OCI-LY3 (cell line): ENCODE measurements around the gene PLD3.
"Not testable (repeated sequence)": the region's sequence is repeated elsewhere in the genome, so short reads cannot be mapped to it uniquely, and the experiment has no call there.

Experiments used
- H2AFZ ChIP-seq: fragments of 200-600, 300-600 bp; shearing (Covaris generic); 2 replicates; pipeline ENCODE4 v1.6.0; 2014; ENCODE audit warnings: antibody characterized with exemption, low read depth, low read length
- H3K27ac ChIP-seq: fragments of 200-600, 300-600 bp; sonication (generic); 2 replicates; pipeline ENCODE4 v1.5.1; 2014; ENCODE audit warnings: mild to moderate bottlenecking, low read length, moderate library complexity, mixed read lengths
- H3K27me3 ChIP-seq: fragments of 200-600, 300-600 bp; sonication (generic); 2 replicates; pipeline ENCODE4 v1.6.1; 2014; ENCODE audit warnings: low read depth, low read length, mixed read lengths
- H3K36me3 ChIP-seq: fragments of 200-600, 300-600 bp; sonication (generic); replicated peaks from 2 replicates; pipeline ENCODE3; 2014; ENCODE audit warnings: low read depth, low read length, mixed read lengths
- H3K4me1 ChIP-seq: fragments of 300-600, 200-600 bp; sonication (generic); 2 replicates; pipeline ENCODE4 v1.6.1; 2014; ENCODE audit warnings: low read length, mixed read lengths
- H3K4me2 ChIP-seq: fragments of 200-600, 300-600 bp; sonication (generic); 2 replicates; pipeline ENCODE4 v1.6.1; 2014; ENCODE audit warnings: low read length, mixed read lengths
- H3K4me3 ChIP-seq: fragments of 300-600, 200-600 bp; sonication (generic); 2 replicates; pipeline ENCODE4 v1.5.1; 2014; ENCODE audit warnings: antibody characterized with exemption, mild to moderate bottlenecking, low read length, moderate library complexity
- H3K79me2 ChIP-seq: fragments of 300-600, 200-600 bp; shearing (Covaris generic); 2 replicates; pipeline ENCODE4 v1.6.1; 2014; ENCODE audit warnings: mild to moderate bottlenecking, low read length, mixed read lengths
- H3K9ac ChIP-seq: fragments of 300-600, 200-600 bp; shearing (Covaris generic); 2 replicates; pipeline ENCODE4 v1.6.0; 2014; ENCODE audit warnings: mild to moderate bottlenecking, low read length, moderate library complexity
- H3K9me3 ChIP-seq: fragments of 200-600, 300-600 bp; shearing (Covaris generic); 2 replicates; pipeline ENCODE4 v1.6.1; 2014; ENCODE audit warnings: low read length, mixed read lengths; ENCODE audit not compliant: insufficient read depth
- H4K20me1 ChIP-seq: fragments of 200-600, 300-600 bp; sonication (generic); 2 replicates; pipeline ENCODE4 v1.6.1; 2016; ENCODE audit warnings: low read length, mixed read lengths; ENCODE audit not compliant: insufficient read depth
- CTCF ChIP-seq: fragments of 200-600, 300-600 bp; sonication (generic); IDR thresholded peaks from 2 replicates; pipeline ENCODE4 v1.5.1; 2014; ENCODE audit warnings: antibody characterized with exemption, low read length, low read depth
- EZH2phosphoT487 ChIP-seq: fragments of 200-600 bp; shearing (Covaris generic); IDR thresholded peaks from 2 replicates; pipeline ENCODE4 v1.6.1; 2018; ENCODE audit warnings: antibody characterized with exemption, mixed run types, low read depth

Gene PLD3

GRCh38 chr19:40331052-40331451 lies 17.4 kb upstream of the PLD3 start:
- Histone ChIP-seq H3K4me1 (no peaks in the 10 kb centered on the region), H3K4me3 (no peak overlapping the region), H3K36me3 (peaks cover 36% of the 10 kb centered on the region), H3K9me3 (no peaks in the 10 kb centered on the region), H3K79me2 (no peaks in the 10 kb centered on the region), H3K27ac (no peak overlapping the region), H3K4me2 (no peak overlapping the region), H3K9ac (no peak overlapping the region), H2AFZ (no peak overlapping the region), H4K20me1 (0 out of 2 replicates have a peak, but pooled peaks cover 4% of the 10 kb centered on the region), H3K27me3 (no peaks in the 10 kb centered on the region)
- no peak for TF ChIP-seq EZH2phosphoT487
- no peak for TF ChIP-seq CTCF

DNA sequence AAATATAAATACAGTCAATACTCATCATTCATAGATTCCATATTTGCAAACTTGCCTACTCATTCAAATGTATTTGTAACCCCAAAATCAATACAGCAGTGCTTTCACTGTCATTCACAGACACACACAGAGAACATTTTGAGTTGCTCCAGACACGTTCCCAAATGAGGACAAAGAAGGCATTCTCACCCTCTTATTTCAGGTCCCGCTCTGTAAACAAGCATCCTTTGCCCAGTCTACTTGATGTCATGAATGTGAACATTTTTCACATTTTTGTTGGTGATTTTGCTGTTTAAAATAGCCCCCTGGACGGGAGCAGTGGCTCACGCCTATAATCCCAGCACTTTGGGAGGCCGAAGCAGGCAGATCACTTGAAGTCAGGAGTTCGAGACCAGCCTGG lies 15.8 kb upstream of the PLD3 start:
- Histone ChIP-seq H3K4me2 (no peak overlapping the region), H3K27me3 (no peaks in the 10 kb centered on the region), H3K4me3 (no peak overlapping the region), H3K9me3 (no peaks in the 10 kb centered on the region), H3K27ac (no peak overlapping the region), H3K9ac (no peak overlapping the region), H3K79me2 (no peaks in the 10 kb centered on the region), H4K20me1 (0 out of 2 replicates have a peak, but pooled peaks cover 4% of the 10 kb centered on the region), H3K4me1 (no peaks in the 10 kb centered on the region), H3K36me3 (peaks cover 29% of the 10 kb centered on the region), H2AFZ (no peak overlapping the region)
- TF ChIP-seq EZH2phosphoT487 (no peak), CTCF (no peak)

- H3K27ac ChIP-seq, H3K9ac ChIP-seq, H3K4me1 ChIP-seq, H3K9me3 ChIP-seq, H3K27me3 ChIP-seq, H2AFZ ChIP-seq, H3K4me2 ChIP-seq, H3K4me3 ChIP-seq, H4K20me1 ChIP-seq, H3K79me2 ChIP-seq: not testable (repeated sequence)
- peaks cover 24% of the 10 kb centered on the region for H3K36me3 ChIP-seq
Measured at GRCh38 chr19:40333083-40333482, 15.4 kb upstream of the PLD3 start.

DNA sequence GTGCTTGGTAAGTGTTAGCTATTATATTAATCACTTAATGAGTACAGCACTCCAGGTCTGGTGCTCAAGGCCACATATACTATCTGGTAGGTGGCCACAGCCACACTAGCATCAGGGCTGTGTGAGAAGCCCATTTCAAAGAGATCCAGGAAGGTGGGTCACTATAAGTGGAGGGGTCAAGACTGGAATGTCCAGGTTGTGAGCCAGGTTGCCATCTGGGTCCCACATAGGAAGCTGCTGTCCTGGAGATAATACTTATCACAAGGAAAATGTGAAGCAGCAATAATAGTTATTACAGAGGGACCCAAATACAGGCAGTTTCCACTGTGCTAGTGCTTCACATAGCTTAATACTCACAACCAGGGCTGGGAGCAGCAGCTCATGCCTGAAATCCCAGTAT lies 13.4 kb upstream of the PLD3 start:
- peaks cover 9% of the 10 kb centered on the region for H4K20me1 ChIP-seq
- no peak overlapping the region for H3K4me3 ChIP-seq
- H3K9me3 ChIP-seq, result no peaks in the 10 kb centered on the region
- no peaks in the 10 kb centered on the region for H3K27me3 ChIP-seq
- peaks cover 8% of the 10 kb centered on the region for H3K4me1 ChIP-seq
- peaks cover 18% of the 10 kb centered on the region for H3K36me3 ChIP-seq
- no peak for TF ChIP-seq EZH2phosphoT487
- no peak for TF ChIP-seq CTCF
- no peak overlapping the region for H3K4me2 ChIP-seq
- no peak overlapping the region for H3K27ac ChIP-seq
- no peak overlapping the region for H2AFZ ChIP-seq
- H3K9ac ChIP-seq, result no peak overlapping the region
- no peaks in the 10 kb centered on the region for H3K79me2 ChIP-seq
